Omental fat pad (tissue), 4 donors: Measurements from ENCODE around the gene POFUT1. TPM values are rescaled to one million over a fixed set of nuclear protein-coding genes. Genes with fewer than 3 reads are reported as not detected.

ENCODE experiments used
- ATAC-seq: fragments of 150-250 bp; one replicate; pipeline ENCODE4 v1.9.1; 2016; ENCODE audit warnings: mild to moderate bottlenecking, moderate library complexity; ENCODE audit not compliant: low FRiP score
- DNase-seq: peaks from one replicate; pipeline ENCODE4 v3.0.0-alpha.2; 2019; ENCODE audit warnings: low spot score
- total RNA-seq, 4 donors: library from RNA; depleted of rRNA; stranded (reverse); fragments of >200 nt; gene quantifications; one replicate each; pipeline ENCODE4 v1.1.0, GENCODE V29; 2016
- TF ChIP-seq, protein P1 (sequence below), 3 donors: fragments of 450-650 bp; IDR thresholded peaks; one replicate each; pipeline ENCODE4 v1.5.1; 2016 to 2017; ENCODE audit warnings: antibody characterized with exemption in 3 of 3, mild to moderate bottlenecking in 3 of 3, moderate library complexity in 2 of 3

Gene POFUT1
- total RNA-seq, 4 donors from 2014 or later, result 23.1 to 38.0 (median 27.8) TPM

DNA sequence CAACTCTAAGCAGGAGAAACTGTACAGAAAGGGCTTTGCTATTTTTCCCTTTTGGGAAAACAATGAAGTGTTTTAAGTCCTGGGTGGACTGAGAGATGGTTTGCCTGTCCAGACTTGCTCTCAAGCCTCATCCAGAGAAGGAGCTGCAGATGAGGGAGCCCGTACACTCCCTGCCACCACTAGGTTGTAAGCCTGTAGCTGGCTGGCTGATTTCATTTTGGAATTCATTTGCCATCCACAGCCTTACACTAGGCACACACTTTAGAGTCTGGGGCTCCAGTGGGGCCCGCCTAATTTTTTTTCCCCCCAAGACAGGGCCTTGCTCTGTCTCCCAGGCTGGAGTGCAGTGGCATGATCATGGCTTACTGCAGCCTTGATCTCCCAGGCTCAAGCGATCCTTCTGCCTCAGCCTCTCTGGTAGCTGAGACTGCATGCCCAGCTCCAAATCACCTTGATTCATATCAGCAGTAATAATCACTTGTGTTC is 28.4 kb downstream of the POFUT1 start:
- TF ChIP-seq, protein P1, sequence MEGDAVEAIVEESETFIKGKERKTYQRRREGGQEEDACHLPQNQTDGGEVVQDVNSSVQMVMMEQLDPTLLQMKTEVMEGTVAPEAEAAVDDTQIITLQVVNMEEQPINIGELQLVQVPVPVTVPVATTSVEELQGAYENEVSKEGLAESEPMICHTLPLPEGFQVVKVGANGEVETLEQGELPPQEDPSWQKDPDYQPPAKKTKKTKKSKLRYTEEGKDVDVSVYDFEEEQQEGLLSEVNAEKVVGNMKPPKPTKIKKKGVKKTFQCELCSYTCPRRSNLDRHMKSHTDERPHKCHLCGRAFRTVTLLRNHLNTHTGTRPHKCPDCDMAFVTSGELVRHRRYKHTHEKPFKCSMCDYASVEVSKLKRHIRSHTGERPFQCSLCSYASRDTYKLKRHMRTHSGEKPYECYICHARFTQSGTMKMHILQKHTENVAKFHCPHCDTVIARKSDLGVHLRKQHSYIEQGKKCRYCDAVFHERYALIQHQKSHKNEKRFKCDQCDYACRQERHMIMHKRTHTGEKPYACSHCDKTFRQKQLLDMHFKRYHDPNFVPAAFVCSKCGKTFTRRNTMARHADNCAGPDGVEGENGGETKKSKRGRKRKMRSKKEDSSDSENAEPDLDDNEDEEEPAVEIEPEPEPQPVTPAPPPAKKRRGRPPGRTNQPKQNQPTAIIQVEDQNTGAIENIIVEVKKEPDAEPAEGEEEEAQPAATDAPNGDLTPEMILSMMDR (IDR thresholded peaks at IDR 0.05), result no peak
- no peak for DNase-seq
- ATAC-seq, result no peak

DNA sequence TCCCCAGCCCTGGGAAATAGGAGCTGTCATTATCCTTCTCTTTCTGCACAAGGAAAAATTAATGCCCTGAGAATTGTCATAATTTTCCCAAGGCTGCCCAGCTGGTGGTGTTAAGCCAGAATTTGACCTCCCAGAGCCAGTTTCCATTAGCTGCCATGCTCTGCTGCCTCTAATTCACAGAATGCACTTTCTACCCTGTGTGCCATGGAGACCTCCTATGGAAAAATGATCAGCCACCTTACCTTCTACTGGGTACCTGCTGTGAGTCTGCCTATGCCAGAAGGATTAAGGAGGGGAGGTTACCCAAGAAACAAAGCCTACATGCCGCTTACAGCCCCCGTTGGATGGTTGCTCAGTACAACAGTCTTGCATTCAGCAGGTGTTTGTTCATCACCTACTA is 29.1 kb downstream of the POFUT1 start:
- DNase-seq, result no peak
- ATAC-seq, result no peak
- TF ChIP-seq, protein P1 (IDR thresholded peaks at IDR 0.05), result no peak

GRCh38 chr20:32237419-32237818 is 29.7 kb downstream of the POFUT1 start:
- no peak for DNase-seq
- TF ChIP-seq, protein P1 (IDR thresholded peaks at IDR 0.05), result no peak
- ATAC-seq, result no peak

DNA sequence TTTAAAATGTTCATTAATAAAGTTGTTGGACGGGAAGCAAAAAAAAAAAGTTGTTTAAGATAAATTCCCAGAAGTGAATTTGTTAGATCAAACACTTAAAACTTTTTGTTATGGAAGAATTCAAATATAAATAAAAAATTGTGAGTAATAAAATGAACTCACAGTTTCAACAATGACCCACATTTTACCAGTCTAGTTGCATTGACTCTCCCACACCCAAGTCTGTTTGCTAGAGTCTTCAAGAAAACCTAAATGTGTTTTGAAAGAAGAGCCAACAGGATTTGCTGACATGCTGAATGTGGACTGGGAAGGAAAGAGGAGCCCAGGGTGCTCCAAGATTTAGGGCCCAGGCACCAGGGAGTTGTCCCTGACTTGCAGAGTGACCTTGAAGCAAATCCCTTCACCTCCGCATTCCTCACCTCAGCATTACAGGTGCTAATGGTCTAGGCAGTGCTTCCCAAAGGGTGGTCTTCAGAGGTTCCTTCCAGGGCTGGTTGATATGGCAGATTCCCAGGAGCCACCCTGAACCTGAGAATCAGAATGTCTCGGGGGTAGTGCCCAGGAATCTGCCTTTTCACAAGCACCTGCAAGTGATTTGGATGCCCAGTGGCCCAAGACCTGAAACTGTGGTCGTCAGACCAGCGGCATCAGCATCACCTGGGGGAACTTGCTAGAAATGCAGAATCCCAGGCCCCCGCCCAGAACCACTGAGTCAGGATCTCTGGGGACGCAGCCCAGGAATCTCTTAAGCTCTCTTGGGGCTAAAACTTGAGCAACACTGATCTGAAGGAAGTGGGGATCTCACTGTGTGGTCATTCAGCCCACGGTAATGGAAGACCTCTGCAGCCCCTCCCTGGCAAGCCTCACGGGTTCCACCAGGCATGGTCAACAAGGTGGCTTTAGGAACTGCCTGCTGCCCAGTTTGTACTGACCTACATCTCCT is 31.1 kb downstream of the POFUT1 start:
- TF ChIP-seq, protein P1 (IDR thresholded peaks at IDR 0.05), result no peak

DNA sequence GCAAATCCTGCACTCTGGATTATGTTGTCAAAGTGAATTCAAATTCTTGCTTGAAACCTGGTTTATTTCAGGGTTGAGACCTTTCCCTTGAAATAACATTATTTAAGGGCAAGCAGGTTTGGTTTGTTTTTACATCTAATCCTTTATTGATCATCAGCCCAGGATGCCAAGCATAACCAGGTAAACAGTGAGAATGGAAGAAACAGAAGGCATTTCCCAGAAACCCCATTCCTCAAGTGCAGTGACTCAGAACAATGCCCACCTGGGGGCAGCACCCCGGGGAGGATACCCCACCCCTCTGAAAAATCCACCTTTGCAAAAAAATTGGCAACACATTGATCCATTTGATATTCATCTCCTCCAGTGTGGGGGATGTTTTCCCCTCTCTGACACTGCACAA is 32.5 kb downstream of the POFUT1 start:
- ATAC-seq (no peak), DNase-seq (no peak)
- TF ChIP-seq, protein P1 (IDR thresholded peaks at IDR 0.05), result no peak

More for the DNA sequence above, 31.1 kb downstream of the POFUT1 start:
- ATAC-seq, result no peak
- no peak for DNase-seq

DNA sequence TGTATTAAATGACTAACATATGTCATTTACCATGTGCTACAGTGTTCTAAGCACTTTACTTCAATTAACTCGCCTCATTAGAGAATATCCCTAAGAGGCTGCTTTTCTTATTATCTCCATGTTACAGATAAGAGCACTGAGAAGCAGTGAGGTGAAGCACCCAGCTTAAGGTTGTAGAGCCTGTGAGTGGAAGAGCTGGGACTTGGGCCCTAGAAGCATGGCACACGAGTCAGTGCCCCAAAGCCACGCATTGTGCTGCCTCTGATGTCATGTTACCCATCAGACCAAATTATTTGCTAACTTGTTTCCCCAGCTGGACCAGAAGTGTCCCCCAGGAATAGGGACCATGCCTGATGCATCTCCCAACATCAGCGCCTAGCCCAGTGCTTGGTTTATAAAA is 34.1 kb downstream of the POFUT1 start:
- ATAC-seq (no peak), DNase-seq (no peak)
- TF ChIP-seq, protein P1 (IDR thresholded peaks at IDR 0.05), result no peak
